Spleen (tissue), 7 donors: ENCODE data around the gene RASGEF1B.

Experiments
- CTCF ChIP-seq, 11 experiments: fragments of 200-600 bp in 7 of 11; fragments of 450-650 bp in 4 of 11; sonication (generic) in 4 of 11; IDR thresholded peaks in 8 of 11; conservative IDR thresholded peaks in 3 of 11; 1 replicate in 7 of 11; 2 replicates in 4 of 11; pipeline versions ENCODE4 v1.4.0 to v1.8.0; 2016 to 2021; ENCODE audit warnings: antibody characterized with exemption in 11 of 11, inconsistent platforms in 4 of 11, mild to moderate bottlenecking in 1 of 11
- POLR2A ChIP-seq, 3 donors: fragments of 450-650 bp; IDR thresholded peaks; one replicate each; pipeline ENCODE4 v1.5.1; 2017; ENCODE audit warnings: antibody characterized with exemption in 3 of 3, mild to moderate bottlenecking in 1 of 3
- POLR2AphosphoS5 ChIP-seq, 3 donors: sonication (generic); formaldehyde crosslinking; IDR thresholded peaks; one replicate each; pipeline ENCODE4 v1.5.1; 2017; ENCODE audit warnings: antibody characterized with exemption in 3 of 3
- donor health status: DM: no; HTN: no; CAD: no; lungs with moderate emphysema.
- donor health status: DM: no; HTN: no; CAD: no.
- donor health status: DM: no; HTN: no; CAD: no.

- TF ChIP-seq CTCF (IDR thresholded peaks at IDR 0.05 in 8 of 11, conservative IDR thresholded peaks at IDR 0.05 in 3 of 11) = no peak
- TF ChIP-seq POLR2A (IDR thresholded peaks at IDR 0.05) = no peak
- no peak for TF ChIP-seq POLR2AphosphoS5 (IDR thresholded peaks at IDR 0.05)
These were observed 44.3 kb downstream of the RASGEF1B start for GRCh38 chr4:81427344-81427821.
